Activated naive CD8-positive, alpha-beta T cell treated with anti-CD3 and anti-CD28 coated beads for 36 hours (primary cell): ENCODE measurements around the gene TAF6. TPM values are rescaled to one million over a fixed set of nuclear protein-coding genes. Genes with fewer than 3 reads are reported as not detected.
A peak's percentile ranks its signal among the peaks of the same experiment; 100 is the strongest.
"Not testable (repeated sequence)": the region's sequence is repeated elsewhere in the genome, so short reads cannot be mapped to it uniquely, and the experiment has no call there.

Experiments
- DNase-seq: peaks from one replicate; pipeline ENCODE4 v3.0.0; 2021
- H3K27ac Mint-ChIP-seq: one replicate; pipeline ENCODE4 v1.8.0; 2022; ENCODE audit warnings: mild to moderate bottlenecking, moderate library complexity, mixed read lengths
- H3K27me3 Mint-ChIP-seq: one replicate; pipeline ENCODE4 v1.8.0; 2022; ENCODE audit warnings: mild to moderate bottlenecking, mixed read lengths
- H3K36me3 Mint-ChIP-seq: one replicate; pipeline ENCODE4 v1.8.0; 2021; ENCODE audit warnings: mild to moderate bottlenecking, mixed read lengths
- H3K4me1 Mint-ChIP-seq: one replicate; pipeline ENCODE4 v1.8.0; 2021; ENCODE audit warnings: mixed read lengths
- H3K4me3 Mint-ChIP-seq: one replicate; pipeline ENCODE4 v1.8.0; 2022; ENCODE audit warnings: mild to moderate bottlenecking, moderate library complexity, mixed read lengths
- H3K9me3 Mint-ChIP-seq: one replicate; pipeline ENCODE4 v1.8.0; 2022; ENCODE audit warnings: mixed read lengths
- total RNA-seq, 2 experiments: library from RNA; stranded (reverse); gene quantifications; one replicate each; pipeline ENCODE4 v1.2.3, GENCODE V29; 2021

Gene TAF6
- total RNA-seq, 2 experiments from 2014 or later: 59.7 to 61.1 TPM

DNA sequence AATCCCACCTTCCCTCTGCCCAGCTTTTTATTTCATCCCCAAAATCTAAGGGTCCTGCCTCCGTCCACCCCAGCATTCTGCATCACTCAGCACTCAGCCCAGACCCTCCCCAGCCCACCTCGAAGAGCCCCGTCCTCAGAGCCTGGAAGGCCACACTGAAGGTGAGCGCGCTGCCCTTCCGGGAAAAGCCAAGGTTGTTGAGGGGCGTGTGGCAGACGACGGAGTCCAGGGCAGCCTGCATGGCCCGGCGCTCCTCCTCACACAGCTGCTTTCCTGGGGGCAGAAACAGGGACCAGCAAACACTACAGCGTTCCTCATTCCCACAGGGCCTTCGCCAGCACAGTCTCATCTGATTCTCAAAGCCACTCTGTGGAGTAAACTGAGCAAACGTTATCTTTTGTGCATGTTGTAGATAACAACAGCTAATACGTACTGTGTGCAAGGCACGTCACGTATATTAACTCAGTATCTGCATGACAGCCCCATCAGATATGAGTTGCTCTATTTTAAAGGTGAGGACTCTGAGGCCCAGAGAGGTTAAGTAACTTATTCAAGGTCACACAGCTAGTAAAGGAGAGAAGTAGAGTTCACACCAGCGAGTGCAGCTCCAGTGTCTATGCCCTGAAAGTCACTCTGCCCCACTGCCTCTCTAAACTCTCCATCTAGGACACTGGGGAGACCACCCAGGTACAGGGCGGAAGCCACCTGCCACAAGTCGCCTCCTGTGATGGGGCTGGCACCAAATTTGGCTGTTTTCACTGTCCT lies 36.6 kb upstream of the TAF6 start:
- Mint-ChIP-seq H3K27ac (peak overlapping the region; percentile 89), H3K9me3 (no peaks in the 10 kb centered on the region), H3K27me3 (no peaks in the 10 kb centered on the region), H3K4me1 (peaks cover 45% of the 10 kb centered on the region), H3K36me3 (peaks cover 20% of the 10 kb centered on the region), H3K4me3 (peak overlapping the region; percentile 76)
- DNase-seq: no peak

- no peak overlapping the region for H3K27ac Mint-ChIP-seq
- DNase-seq: no peak
- no peaks in the 10 kb centered on the region for H3K9me3 Mint-ChIP-seq
- peaks cover 52% of the 10 kb centered on the region for H3K4me1 Mint-ChIP-seq
- peaks cover 26% of the 10 kb centered on the region for H3K36me3 Mint-ChIP-seq
- no peaks in the 10 kb centered on the region for H3K27me3 Mint-ChIP-seq
- H3K4me3 Mint-ChIP-seq: no peak overlapping the region
Observed at GRCh38 chr7:100154651-100155491, 35.7 kb upstream of the TAF6 start.

- no peak for DNase-seq
- Mint-ChIP-seq H3K9me3 (no peaks in the 10 kb centered on the region), H3K27ac (peak overlapping the region; percentile 13), H3K36me3 (peaks cover 26% of the 10 kb centered on the region), H3K4me3 (no peak overlapping the region), H3K27me3 (no peaks in the 10 kb centered on the region), H3K4me1 (peaks cover 46% of the 10 kb centered on the region)
Observed at GRCh38 chr7:100153708-100154535, 34.8 kb upstream of the TAF6 start.

GRCh38 chr7:100152937-100153666 lies 33.9 kb upstream of the TAF6 start:
- peak overlapping the region; percentile 52 for H3K27ac Mint-ChIP-seq
- H3K9me3 Mint-ChIP-seq: no peaks in the 10 kb centered on the region
- peaks cover 52% of the 10 kb centered on the region for H3K4me1 Mint-ChIP-seq
- no peak for DNase-seq
- H3K27me3 Mint-ChIP-seq: no peaks in the 10 kb centered on the region
- H3K4me3 Mint-ChIP-seq: no peak overlapping the region
- peaks cover 28% of the 10 kb centered on the region for H3K36me3 Mint-ChIP-seq

DNA sequence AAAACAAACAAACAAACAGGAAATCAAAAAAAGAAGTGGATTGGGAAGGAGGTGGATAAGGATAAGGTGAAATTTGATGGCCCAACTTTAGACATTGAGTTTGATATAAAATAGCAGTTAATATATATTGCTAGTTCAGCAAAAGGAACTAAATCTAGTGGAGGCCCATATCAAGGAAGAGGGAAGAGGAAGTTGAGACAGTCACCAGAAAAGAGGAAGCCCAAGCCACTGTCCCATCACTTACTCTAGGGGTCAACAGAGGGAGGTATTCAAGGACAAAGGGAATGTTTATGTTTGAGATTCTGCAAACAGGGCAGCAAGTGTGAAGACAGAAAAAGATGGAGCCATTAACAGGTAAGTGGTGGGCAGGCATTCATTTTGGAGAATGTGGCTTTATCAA lies 33.2 kb upstream of the TAF6 start:
- H3K9me3 Mint-ChIP-seq: no peaks in the 10 kb centered on the region
- peak overlapping the region; percentile 52 for H3K27ac Mint-ChIP-seq
- DNase-seq: no peak
- H3K4me1 Mint-ChIP-seq: peaks cover 48% of the 10 kb centered on the region
- peaks cover 25% of the 10 kb centered on the region for H3K36me3 Mint-ChIP-seq
- H3K4me3 Mint-ChIP-seq: no peak overlapping the region
- H3K27me3 Mint-ChIP-seq: no peaks in the 10 kb centered on the region

GRCh38 chr7:100148559-100149328 lies 29.6 kb upstream of the TAF6 start, which contains the start of gene LAMTOR4:
Gene LAMTOR4 (plus strand): TSS chr7:100148918. CDS start chr7:100148973, 55 bp downstream.
- Mint-ChIP-seq H3K27ac (peak within 1 kb of the TSS; percentile 98), H3K4me1 (peaks cover 24% of the 10 kb centered on the region), H3K36me3 (peaks cover 21% of the 10 kb centered on the region), H3K4me3 (peak within 1 kb of the TSS; percentile 99), H3K27me3 (no peaks in the 10 kb centered on the region), H3K9me3 (no peaks in the 10 kb centered on the region)
- peak; percentile 99 for DNase-seq

- no peak for DNase-seq
- Mint-ChIP-seq H3K27me3 (no peaks in the 10 kb centered on the region), H3K4me1 (peaks cover 23% of the 10 kb centered on the region), H3K36me3 (peaks cover 21% of the 10 kb centered on the region), H3K4me3 (peak overlapping the region; percentile 99), H3K9me3 (no peaks in the 10 kb centered on the region), H3K27ac (peak overlapping the region; percentile 98)
Observed at GRCh38 chr7:100148225-100148558, 29.0 kb upstream of the TAF6 start.

GRCh38 chr7:100147278-100147677 lies 28.1 kb upstream of the TAF6 start:
- Mint-ChIP-seq H3K36me3 (peaks cover 17% of the 10 kb centered on the region), H3K9me3 (no peaks in the 10 kb centered on the region), H3K27ac (no peak overlapping the region), H3K4me3 (no peak overlapping the region), H3K27me3 (no peaks in the 10 kb centered on the region), H3K4me1 (peaks cover 19% of the 10 kb centered on the region)
- no peak for DNase-seq

DNA sequence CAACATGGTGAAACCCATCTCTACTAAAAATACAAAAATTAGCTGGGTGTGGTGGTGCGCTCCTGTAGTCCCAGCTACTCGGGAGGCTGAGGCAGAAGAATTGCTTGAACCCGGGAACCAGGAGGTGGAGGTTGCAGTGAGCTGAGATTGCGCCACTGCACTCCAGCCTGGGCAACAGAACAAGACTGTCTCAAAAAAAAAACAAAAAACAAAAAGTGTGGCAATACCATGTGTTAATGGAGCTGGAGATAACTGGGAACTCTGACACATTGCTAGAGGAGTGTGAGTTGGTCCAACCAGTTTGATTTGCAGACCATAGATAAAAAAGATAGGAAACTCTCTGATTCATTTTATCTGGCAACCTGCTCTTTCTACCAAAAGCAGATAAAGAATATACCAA lies 27.2 kb upstream of the TAF6 start:
- H3K9me3 Mint-ChIP-seq, H3K27ac Mint-ChIP-seq, H3K36me3 Mint-ChIP-seq, DNase-seq, H3K27me3 Mint-ChIP-seq, H3K4me3 Mint-ChIP-seq: not testable (repeated sequence)
- H3K4me1 Mint-ChIP-seq: peaks cover 20% of the 10 kb centered on the region

DNA sequence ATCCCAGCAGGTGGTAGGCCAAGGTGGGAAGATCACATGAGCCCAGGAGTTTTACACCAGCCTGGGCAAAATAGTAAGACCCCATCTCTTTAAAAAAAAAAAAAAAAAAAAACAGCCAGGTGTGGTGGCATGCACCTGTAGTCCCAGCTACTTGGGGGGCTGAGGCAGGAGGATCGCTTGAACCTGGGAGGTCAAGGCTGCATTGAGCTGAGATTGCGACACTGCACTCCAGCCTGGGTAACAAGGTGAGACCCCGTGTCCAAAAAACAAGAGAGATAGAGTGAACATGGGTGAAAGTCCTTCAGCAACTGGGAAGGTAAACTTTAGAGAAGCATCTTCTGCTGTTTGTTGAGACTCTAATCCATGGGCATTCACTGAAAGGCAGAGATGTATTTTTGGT lies 23.3 kb upstream of the TAF6 start:
- Mint-ChIP-seq H3K9me3 (no peaks in the 10 kb centered on the region), H3K4me1 (peaks cover 16% of the 10 kb centered on the region), H3K27ac (no peak overlapping the region), H3K36me3 (no peaks in the 10 kb centered on the region), H3K4me3 (no peak overlapping the region), H3K27me3 (no peaks in the 10 kb centered on the region)
- no peak for DNase-seq

DNA sequence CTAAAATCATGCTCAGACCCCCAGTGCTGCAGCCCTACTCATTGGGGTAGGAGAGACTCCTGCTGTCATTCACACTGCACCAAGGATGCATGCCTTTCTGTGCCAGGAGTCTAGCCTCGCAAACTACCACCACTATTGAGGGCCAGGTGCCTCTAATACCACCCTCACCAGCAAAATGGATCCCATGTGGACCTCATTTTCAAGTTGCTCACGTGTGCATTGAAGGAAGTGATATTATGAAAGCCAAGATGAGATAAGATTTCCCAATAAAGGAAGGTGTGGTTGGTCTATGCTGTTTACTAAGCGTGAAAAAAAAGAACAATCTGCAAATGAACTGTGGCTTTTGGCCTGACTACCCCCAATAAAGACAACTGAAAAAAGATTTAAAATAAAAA lies 22.4 kb upstream of the TAF6 start:
- no peaks in the 10 kb centered on the region for H3K9me3 Mint-ChIP-seq
- H3K27me3 Mint-ChIP-seq: no peaks in the 10 kb centered on the region
- H3K27ac Mint-ChIP-seq: no peak overlapping the region
- no peaks in the 10 kb centered on the region for H3K36me3 Mint-ChIP-seq
- H3K4me1 Mint-ChIP-seq: peaks cover 16% of the 10 kb centered on the region
- DNase-seq: no peak
- no peak overlapping the region for H3K4me3 Mint-ChIP-seq

DNA sequence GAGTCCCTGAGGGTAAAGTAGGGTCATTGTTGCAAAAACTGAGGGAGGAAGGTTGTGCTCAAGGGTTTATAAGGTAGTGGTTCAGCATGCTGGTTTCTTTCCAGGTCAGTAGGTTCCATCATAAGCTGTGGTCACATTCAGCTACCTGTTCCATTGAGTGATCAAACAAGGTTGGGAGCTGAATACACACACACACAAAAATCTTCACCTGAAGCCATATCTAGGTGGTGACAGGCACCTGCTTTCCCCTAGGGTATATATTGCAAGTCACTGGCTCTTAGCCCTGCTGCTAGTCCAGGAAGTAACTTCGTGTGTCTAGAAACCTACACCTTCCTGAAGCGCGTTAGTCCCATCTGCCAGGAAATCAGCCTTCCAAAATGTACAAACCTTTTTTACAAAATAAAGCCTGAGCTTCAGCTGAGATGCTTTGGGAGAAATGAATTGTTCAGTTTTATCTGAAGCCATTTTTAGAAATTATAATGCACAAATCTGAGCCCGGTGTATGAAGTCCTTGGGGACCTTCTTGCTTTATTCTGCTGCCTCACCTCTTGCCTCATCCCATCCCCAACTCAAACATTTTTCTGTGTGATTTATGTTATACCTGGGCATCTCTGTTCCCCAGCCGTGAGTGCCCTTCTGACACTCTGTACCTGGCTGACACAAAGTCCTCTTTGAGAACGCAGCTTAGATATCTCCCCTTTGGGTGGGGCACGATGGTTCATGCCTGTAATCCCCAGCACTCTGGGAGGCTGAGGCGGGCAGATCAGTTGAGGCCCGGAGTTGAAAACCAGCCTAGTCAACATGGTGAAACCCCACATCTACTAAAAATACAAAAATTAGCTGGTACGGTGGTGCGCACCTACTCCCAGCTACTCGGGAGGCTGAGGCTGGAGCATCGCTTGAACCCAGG lies 18.9 kb upstream of the TAF6 start:
- Mint-ChIP-seq H3K4me3 (no peak overlapping the region), H3K27me3 (no peaks in the 10 kb centered on the region), H3K27ac (no peak overlapping the region), H3K36me3 (no peaks in the 10 kb centered on the region), H3K9me3 (no peaks in the 10 kb centered on the region), H3K4me1 (peaks cover 16% of the 10 kb centered on the region)
- DNase-seq: no peak

GRCh38 chr7:100132697-100133151 lies 13.6 kb upstream of the TAF6 start:
- no peaks in the 10 kb centered on the region for H3K27me3 Mint-ChIP-seq
- no peaks in the 10 kb centered on the region for H3K36me3 Mint-ChIP-seq
- H3K27ac Mint-ChIP-seq: no peak overlapping the region

More at GRCh38 chr7:100132697-100133151, 13.6 kb upstream of the TAF6 start:
- H3K9me3 Mint-ChIP-seq: no peaks in the 10 kb centered on the region
- no peak overlapping the region for H3K4me3 Mint-ChIP-seq
- peaks cover 15% of the 10 kb centered on the region for H3K4me1 Mint-ChIP-seq
- peak; percentile 63 for DNase-seq
